ENCODE measurements around the gene BFSP1.

- TF ChIP-seq POLR2A (IDR thresholded peaks at IDR 0.05) (peak; percentile 46 to 73), CTCF (IDR thresholded peaks at IDR 0.05 in 4 of 5, conservative IDR thresholded peaks at IDR 0.05 in 1 of 5) (no peak)
Measured at GRCh38 chr20:17568972-17569521, 37.9 kb upstream of the BFSP1 start.
